GM23248 (cell line): ENCODE measurements around the gene TCOF1. TPM values are rescaled to one million over a fixed set of nuclear protein-coding genes. Genes with fewer than 3 reads are reported as not detected.

Experiments used
- DNase-seq: peaks from one replicate; pipeline ENCODE4 v3.0.0-alpha.2; 2015
- H2AFZ ChIP-seq: fragments of 200-600 bp; sonication (generic); 2 replicates; pipeline ENCODE4 v1.6.1; 2016; ENCODE audit warnings: antibody characterized with exemption
- H3F3A ChIP-seq: fragments of 200-600 bp; sonication (generic); 2 replicates; pipeline ENCODE4 v1.6.1; 2016; ENCODE audit warnings: mild to moderate bottlenecking, antibody characterized with exemption, mixed run types; ENCODE audit not compliant: insufficient read depth
- H3K27ac ChIP-seq: fragments of 200-600 bp; sonication (generic); 2 replicates; pipeline ENCODE4 v1.5.1; 2016; ENCODE audit warnings: mild to moderate bottlenecking
- H3K27me3 ChIP-seq: fragments of 200-600 bp; sonication (generic); replicated peaks from 2 replicates; pipeline ENCODE4 v1.6.1; 2016; ENCODE audit warnings: mild to moderate bottlenecking; ENCODE audit not compliant: insufficient read depth
- H3K36me3 ChIP-seq: fragments of 200-600 bp; sonication (generic); 2 replicates; pipeline ENCODE4 v1.6.1; 2016; ENCODE audit warnings: low read depth, mild to moderate bottlenecking
- H3K4me1 ChIP-seq: fragments of 200-600 bp; sonication (generic); 2 replicates; pipeline ENCODE4 v1.6.1; 2016; ENCODE audit warnings: mild to moderate bottlenecking; ENCODE audit not compliant: insufficient read depth
- H3K4me2 ChIP-seq: fragments of 200-600 bp; sonication (generic); one replicate; pipeline ENCODE4 v1.6.1; 2016; ENCODE audit warnings: mild to moderate bottlenecking; ENCODE audit not compliant: unreplicated experiment
- H3K4me3 ChIP-seq: fragments of 200-600 bp; sonication (generic); 2 replicates; pipeline ENCODE4 v1.5.1; 2016; ENCODE audit warnings: mild to moderate bottlenecking
- H3K79me2 ChIP-seq: fragments of 200-600 bp; sonication (generic); 2 replicates; pipeline ENCODE4 v1.6.1; 2016; ENCODE audit warnings: mild to moderate bottlenecking; ENCODE audit not compliant: insufficient read depth
- H3K9ac ChIP-seq: fragments of 200-600 bp; sonication (generic); 2 replicates; pipeline ENCODE4 v1.6.1; 2016; ENCODE audit warnings: mild to moderate bottlenecking
- H3K9me2 ChIP-seq: fragments of 200-600 bp; sonication (generic); 2 replicates; pipeline ENCODE4 v1.6.1; 2016; ENCODE audit warnings: mixed run types, mild to moderate bottlenecking, moderate library complexity; ENCODE audit not compliant: insufficient read depth
- H3K9me3 ChIP-seq: fragments of 200-600 bp; sonication (generic); one replicate; pipeline ENCODE4 v1.6.1; 2017; ENCODE audit warnings: low read depth
- H4K20me1 ChIP-seq: fragments of 200-600 bp; sonication (generic); 2 replicates; pipeline ENCODE4 v1.6.0; 2016; ENCODE audit not compliant: insufficient read depth
- EZH2 ChIP-seq: fragments of 200-600 bp; sonication (generic); IDR thresholded peaks from 2 replicates; pipeline ENCODE4 v1.6.1; 2018; ENCODE audit warnings: antibody characterized with exemption, mild to moderate bottlenecking; ENCODE audit not compliant: insufficient read depth, poor library complexity, severe bottlenecking
- EZH2phosphoT487 ChIP-seq: fragments of 200-600 bp; sonication (generic); IDR thresholded peaks from 2 replicates; pipeline ENCODE4 v1.6.1; 2018; ENCODE audit warnings: antibody characterized with exemption, moderate library complexity, mild to moderate bottlenecking, low read depth; ENCODE audit not compliant: insufficient read depth
- WGBS, 2 experiments: methylation state at CpG; one replicate each; pipeline ENCODE4 v1.1.6; 2015 to 2017; ENCODE audit warnings: low lambda C conversion rate in 2 of 2, low coverage in 1 of 2; ENCODE audit errors: missing lambda C conversion rate in 2 of 2; 5-methylcytosine and 5-hydroxymethylcytosine counted together
- in situ Hi-C: fragments of 300-500 bp; cut with MboI; formaldehyde crosslinking; loops from 2 replicates; pipeline ENCODE4 v1.15.0; 2020
- polyA plus RNA-seq: library from polyadenylated mRNA; unstranded; fragments of >200 nt; fragmentation: Nextera tagmentation; extraction: Ambion mirVana; gene quantifications from 2 replicates; pipeline ENCODE4 v1.2.1, GENCODE V29; 2016
- total RNA-seq: library from RNA; depleted of rRNA; stranded (reverse); fragments of >200 nt; shearing (Covaris generic); gene quantifications from 2 replicates; pipeline ENCODE4 v1.2.3, GENCODE V29; 2014

The TCOF1 gene
- total and polyA plus RNA-seq, 2 experiments from 2014 or later: 15.1 to 18.0 TPM

DNA sequence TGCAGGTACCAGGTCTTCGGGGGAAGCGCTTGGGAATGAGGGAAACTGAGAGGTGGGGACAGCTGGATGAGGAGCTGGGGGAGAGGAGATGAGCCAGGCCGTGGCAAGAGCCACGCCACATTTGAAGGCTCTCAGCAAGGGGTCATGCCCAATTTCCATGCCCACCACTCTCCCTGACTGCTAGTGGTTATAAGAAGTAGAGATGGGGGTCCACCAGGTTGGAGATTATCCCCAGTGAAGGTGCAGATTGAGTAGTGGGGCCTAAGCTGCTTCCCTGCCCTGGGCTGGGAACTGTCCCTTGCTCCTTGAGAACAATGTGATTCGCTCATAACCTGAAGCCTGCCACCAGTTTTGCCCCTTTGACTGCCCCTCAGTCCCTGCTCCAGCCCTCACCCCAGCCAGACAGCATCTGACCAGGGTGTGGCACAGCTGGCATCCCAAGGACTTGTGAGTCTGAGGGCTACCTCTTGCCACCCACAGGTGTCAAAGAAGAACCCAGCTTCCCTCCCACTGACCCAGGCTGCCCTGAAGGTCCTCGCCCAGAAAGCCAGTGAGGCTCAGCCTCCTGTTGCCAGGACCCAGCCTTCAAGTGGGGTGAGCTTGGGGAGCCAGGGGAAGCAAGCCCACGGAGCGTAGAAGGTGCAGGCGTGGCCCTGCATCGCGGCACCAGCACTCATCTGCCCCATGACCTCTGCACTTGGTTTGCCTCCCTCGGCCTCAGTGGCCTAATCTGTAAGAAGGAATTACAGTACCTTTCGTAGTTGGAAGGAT is 33.8 kb downstream of the TCOF1 start:
- Histone ChIP-seq H3K4me2 (no peak overlapping the region), H3K9ac (no peak overlapping the region), H3K27me3 (no peaks in the 10 kb centered on the region), H2AFZ (no peak overlapping the region), H3K9me3 (no peaks in the 10 kb centered on the region), H3K36me3 (peaks cover 6% of the 10 kb centered on the region; the same call in 1 of the 2 replicates), H3K9me2 (no peaks in the 10 kb centered on the region), H4K20me1 (no peaks in the 10 kb centered on the region), H3F3A (no peaks in the 10 kb centered on the region), H3K27ac (no peak overlapping the region), H3K4me1 (no peaks in the 10 kb centered on the region), H3K4me3 (no peak overlapping the region), H3K79me2 (no peaks in the 10 kb centered on the region)
- WGBS, 2 experiments: 90 to 95% methylated on average over 13 of the region's 13 CpGs
- in situ Hi-C loops: no loop called here
- TF ChIP-seq EZH2phosphoT487 (no peak), EZH2 (no peak)
- no peak for DNase-seq

GRCh38 chr5:150391986-150392385 is 34.5 kb downstream of the TCOF1 start:
- Histone ChIP-seq H3K27me3 (no peaks in the 10 kb centered on the region), H3F3A (no peaks in the 10 kb centered on the region), H3K9me3 (no peaks in the 10 kb centered on the region), H2AFZ (no peak overlapping the region), H3K4me3 (no peak overlapping the region), H3K4me1 (no peaks in the 10 kb centered on the region), H3K27ac (no peak overlapping the region), H3K36me3 (peaks cover 6% of the 10 kb centered on the region; the same call in 1 of the 2 replicates), H3K79me2 (no peaks in the 10 kb centered on the region), H3K9me2 (no peaks in the 10 kb centered on the region), H4K20me1 (no peaks in the 10 kb centered on the region), H3K4me2 (no peak overlapping the region), H3K9ac (no peak overlapping the region)
- in situ Hi-C loops: no loop called here
- no peak for TF ChIP-seq EZH2phosphoT487
- 97 to 98% methylated on average over 3 of the region's 3 CpGs for WGBS, 2 experiments
- no peak for DNase-seq

DNA sequence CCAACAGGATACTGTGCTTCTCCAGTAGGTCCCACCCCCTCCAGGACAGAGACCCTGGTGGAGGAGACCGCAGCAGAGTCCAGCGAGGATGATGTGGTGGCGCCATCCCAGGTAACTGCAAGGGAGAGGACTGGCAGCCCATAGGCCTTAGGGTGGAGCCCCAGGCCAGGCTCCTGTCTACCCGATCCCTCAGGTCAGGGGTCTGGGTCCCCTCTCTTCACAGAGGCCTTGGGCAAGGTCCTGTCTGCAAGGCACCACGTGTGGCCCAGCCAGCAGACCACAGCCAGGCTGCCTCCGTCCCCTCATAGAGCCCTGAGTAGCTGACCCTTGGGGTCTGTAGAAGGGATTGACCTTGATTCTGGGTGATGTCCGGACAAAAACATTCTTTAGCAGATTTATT is 35.2 kb downstream of the TCOF1 start:
- H2AFZ ChIP-seq: no peak overlapping the region
- H3K9ac ChIP-seq: no peak overlapping the region
- no peaks in the 10 kb centered on the region for H3K4me1 ChIP-seq
- peaks cover 6% of the 10 kb centered on the region; the same call in 1 of the 2 replicates for H3K36me3 ChIP-seq
- no peak overlapping the region for H3K27ac ChIP-seq
- DNase-seq: no peak
- H3K9me2 ChIP-seq: no peaks in the 10 kb centered on the region
- no peaks in the 10 kb centered on the region for H4K20me1 ChIP-seq
- H3K27me3 ChIP-seq: no peaks in the 10 kb centered on the region
- no peak overlapping the region for H3K4me3 ChIP-seq
- in situ Hi-C loops: no loop called here
- no peaks in the 10 kb centered on the region for H3K9me3 ChIP-seq
- H3K4me2 ChIP-seq: no peak overlapping the region
- H3K79me2 ChIP-seq: no peaks in the 10 kb centered on the region
- WGBS, 2 experiments: 86 to 94% methylated on average over 6 to 7 of the region's 7 CpGs
- TF ChIP-seq EZH2phosphoT487: no peak
- no peak for TF ChIP-seq EZH2
- H3F3A ChIP-seq: no peaks in the 10 kb centered on the region

GRCh38 chr5:150393096-150393645 is 35.7 kb downstream of the TCOF1 start:
- no peaks in the 10 kb centered on the region for H3K9me3 ChIP-seq
- peak; percentile 28 for DNase-seq
- no peaks in the 10 kb centered on the region for H3K4me1 ChIP-seq
- no peak overlapping the region for H3K27ac ChIP-seq
- no peak overlapping the region for H3K4me2 ChIP-seq
- peaks cover 6% of the 10 kb centered on the region; the same call in 1 of the 2 replicates for H3K36me3 ChIP-seq
- H3K4me3 ChIP-seq: no peak overlapping the region
- H4K20me1 ChIP-seq: no peaks in the 10 kb centered on the region
- H3K9ac ChIP-seq: no peak overlapping the region
- H2AFZ ChIP-seq: no peak overlapping the region
- 94 to 96% methylated on average over 3 of the region's 3 CpGs for WGBS, 2 experiments
- no peaks in the 10 kb centered on the region for H3F3A ChIP-seq
- no peaks in the 10 kb centered on the region for H3K27me3 ChIP-seq
- in situ Hi-C loops: no loop called here
- no peak for TF ChIP-seq EZH2phosphoT487
- no peak for TF ChIP-seq EZH2
- no peaks in the 10 kb centered on the region for H3K9me2 ChIP-seq
- no peaks in the 10 kb centered on the region for H3K79me2 ChIP-seq
